Smooth muscle cell (in vitro differentiated cells): Measurements from ENCODE around the gene SLC19A1. TPM values are rescaled to one million over a fixed set of nuclear protein-coding genes. Genes with fewer than 3 reads are reported as not detected.

Source experiments
- DNase-seq: peaks from one replicate; lab custom pipeline; 2025; ENCODE audit not compliant: unreplicated experiment; lab: John Stamatoyannopoulos, UW
- H2AFZ ChIP-seq: fragments of 200-600 bp; sonication (generic); 2 replicates; pipeline ENCODE4 v1.6.0; 2016; ENCODE audit warnings: antibody characterized with exemption, low read depth, mild to moderate bottlenecking
- H3F3A ChIP-seq: fragments of 200-600 bp; sonication (generic); 2 replicates; pipeline ENCODE4 v1.6.0; 2017; ENCODE audit warnings: antibody characterized with exemption, low read depth
- H3K27ac ChIP-seq: fragments of 200-600 bp; sonication (generic); 2 replicates; pipeline ENCODE4 v1.5.1; 2016; ENCODE audit warnings: low read depth, mild to moderate bottlenecking
- H3K27me3 ChIP-seq: fragments of 200-600 bp; sonication (generic); 2 replicates; pipeline ENCODE4 v1.6.1; 2016; ENCODE audit warnings: low read depth, mild to moderate bottlenecking
- H3K36me3 ChIP-seq: fragments of 200-600 bp; sonication (generic); 2 replicates; pipeline ENCODE4 v1.5.1; 2016; ENCODE audit warnings: low read depth
- H3K4me1 ChIP-seq: fragments of 200-600 bp; sonication (generic); 2 replicates; pipeline ENCODE4 v1.5.1; 2016; ENCODE audit warnings: low read depth
- H3K4me2 ChIP-seq: fragments of 200-600 bp; sonication (generic); 2 replicates; pipeline ENCODE4 v1.6.0; 2016; ENCODE audit warnings: mild to moderate bottlenecking
- H3K4me3 ChIP-seq: fragments of 200-600 bp; sonication (generic); 2 replicates; pipeline ENCODE4 v1.5.1; 2016; ENCODE audit warnings: mild to moderate bottlenecking
- H3K79me2 ChIP-seq: fragments of 200-600 bp; sonication (generic); 2 replicates; pipeline ENCODE4 v1.6.0; 2016; ENCODE audit warnings: low read depth, mild to moderate bottlenecking
- H3K9ac ChIP-seq: fragments of 200-600 bp; sonication (generic); 2 replicates; pipeline ENCODE4 v1.6.0; 2016; ENCODE audit warnings: low read depth
- H3K9me3 ChIP-seq: fragments of 200-600 bp; sonication (generic); replicated peaks from 2 replicates; pipeline ENCODE4 v1.5.1; 2016; ENCODE audit warnings: low read depth
- H4K20me1 ChIP-seq: fragments of 200-600 bp; sonication (generic); 2 replicates; pipeline ENCODE4 v1.6.0; 2016; ENCODE audit warnings: low read depth
- WGBS: methylation state at CpG from one replicate; pipeline ENCODE4 v1.1.7; 2016; ENCODE audit warnings: low lambda C conversion rate; 5-methylcytosine and 5-hydroxymethylcytosine counted together
- polyA plus RNA-seq: library from polyadenylated mRNA; unstranded; fragments of >200 nt; fragmentation: Nextera tagmentation; extraction: Ambion mirVana; gene quantifications from 2 replicates; pipeline ENCODE4 v1.2.1, GENCODE V29; 2016
- total RNA-seq: library from RNA; depleted of rRNA; stranded (reverse); fragments of >200 nt; gene quantifications from 2 replicates; pipeline ENCODE4 v1.2.3, GENCODE V29; 2014
- TF ChIP-seq, protein P1 (sequence below): fragments of 200-600 bp; sonication (generic); IDR thresholded peaks from 2 replicates; pipeline ENCODE4 v1.5.1; 2017; ENCODE audit warnings: borderline replicate concordance, mild to moderate bottlenecking, antibody characterized with exemption; ENCODE audit not compliant: insufficient read depth, poor library complexity, severe bottlenecking

Gene SLC19A1
- total and polyA plus RNA-seq, 2 experiments from 2014 or later: 2.3 to 33.2 TPM

DNA sequence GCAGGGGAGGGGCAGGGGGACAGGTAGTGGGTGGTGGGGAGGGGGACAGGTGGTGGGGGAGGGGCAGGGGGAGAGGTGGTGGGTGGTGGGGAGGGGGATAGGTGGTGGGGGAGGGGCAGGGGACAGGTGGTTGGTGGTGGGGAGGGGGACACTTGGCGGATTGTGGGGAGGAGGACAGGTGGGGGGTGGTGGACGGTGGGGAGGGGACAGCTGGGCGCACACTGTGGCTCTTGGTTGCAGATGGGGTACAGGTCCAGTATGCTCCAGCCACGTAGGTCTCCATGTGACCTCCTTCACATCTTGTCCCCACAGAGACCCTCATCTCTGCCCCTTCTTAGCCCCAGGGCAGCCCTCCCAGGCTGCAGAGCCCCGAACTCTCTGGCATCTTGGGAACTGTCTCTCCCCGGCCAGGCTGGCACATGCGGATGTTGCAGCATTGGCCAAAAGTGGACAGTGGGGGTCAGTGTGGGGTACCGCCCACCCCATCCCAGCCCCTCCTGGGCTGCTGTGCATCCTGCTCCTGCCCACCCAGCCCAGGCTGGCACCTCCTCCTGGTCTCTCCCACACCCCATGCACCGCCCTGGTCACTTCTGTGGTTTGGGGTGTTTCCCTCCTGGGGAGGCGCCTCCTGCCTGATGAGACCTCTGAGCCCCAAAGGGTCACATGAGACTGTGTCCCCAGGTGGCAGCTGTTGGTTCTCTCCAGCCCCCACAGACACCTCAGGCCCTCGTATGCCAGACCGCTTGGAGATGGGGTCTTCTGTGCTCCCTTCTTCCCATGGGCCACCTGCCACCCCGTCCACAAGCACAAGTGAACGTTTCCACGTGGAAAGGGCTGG is 7.6 kb upstream of the SLC19A1 start:
- no peak for DNase-seq
- Histone ChIP-seq H2AFZ (no peak overlapping the region), H4K20me1 (no peaks in the 10 kb centered on the region), H3F3A (no peaks in the 10 kb centered on the region), H3K9me3 (no peaks in the 10 kb centered on the region), H3K9ac (no peak overlapping the region), H3K27ac (no peak overlapping the region), H3K79me2 (no peaks in the 10 kb centered on the region), H3K4me3 (no peak overlapping the region), H3K27me3 (no peaks in the 10 kb centered on the region), H3K4me1 (peaks cover 3% of the 10 kb centered on the region), H3K36me3 (no peaks in the 10 kb centered on the region), H3K4me2 (no peak overlapping the region)
- TF ChIP-seq, protein P1, sequence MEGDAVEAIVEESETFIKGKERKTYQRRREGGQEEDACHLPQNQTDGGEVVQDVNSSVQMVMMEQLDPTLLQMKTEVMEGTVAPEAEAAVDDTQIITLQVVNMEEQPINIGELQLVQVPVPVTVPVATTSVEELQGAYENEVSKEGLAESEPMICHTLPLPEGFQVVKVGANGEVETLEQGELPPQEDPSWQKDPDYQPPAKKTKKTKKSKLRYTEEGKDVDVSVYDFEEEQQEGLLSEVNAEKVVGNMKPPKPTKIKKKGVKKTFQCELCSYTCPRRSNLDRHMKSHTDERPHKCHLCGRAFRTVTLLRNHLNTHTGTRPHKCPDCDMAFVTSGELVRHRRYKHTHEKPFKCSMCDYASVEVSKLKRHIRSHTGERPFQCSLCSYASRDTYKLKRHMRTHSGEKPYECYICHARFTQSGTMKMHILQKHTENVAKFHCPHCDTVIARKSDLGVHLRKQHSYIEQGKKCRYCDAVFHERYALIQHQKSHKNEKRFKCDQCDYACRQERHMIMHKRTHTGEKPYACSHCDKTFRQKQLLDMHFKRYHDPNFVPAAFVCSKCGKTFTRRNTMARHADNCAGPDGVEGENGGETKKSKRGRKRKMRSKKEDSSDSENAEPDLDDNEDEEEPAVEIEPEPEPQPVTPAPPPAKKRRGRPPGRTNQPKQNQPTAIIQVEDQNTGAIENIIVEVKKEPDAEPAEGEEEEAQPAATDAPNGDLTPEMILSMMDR: no peak
- 91% methylated on average over 10 of the region's 15 CpGs for WGBS

DNA sequence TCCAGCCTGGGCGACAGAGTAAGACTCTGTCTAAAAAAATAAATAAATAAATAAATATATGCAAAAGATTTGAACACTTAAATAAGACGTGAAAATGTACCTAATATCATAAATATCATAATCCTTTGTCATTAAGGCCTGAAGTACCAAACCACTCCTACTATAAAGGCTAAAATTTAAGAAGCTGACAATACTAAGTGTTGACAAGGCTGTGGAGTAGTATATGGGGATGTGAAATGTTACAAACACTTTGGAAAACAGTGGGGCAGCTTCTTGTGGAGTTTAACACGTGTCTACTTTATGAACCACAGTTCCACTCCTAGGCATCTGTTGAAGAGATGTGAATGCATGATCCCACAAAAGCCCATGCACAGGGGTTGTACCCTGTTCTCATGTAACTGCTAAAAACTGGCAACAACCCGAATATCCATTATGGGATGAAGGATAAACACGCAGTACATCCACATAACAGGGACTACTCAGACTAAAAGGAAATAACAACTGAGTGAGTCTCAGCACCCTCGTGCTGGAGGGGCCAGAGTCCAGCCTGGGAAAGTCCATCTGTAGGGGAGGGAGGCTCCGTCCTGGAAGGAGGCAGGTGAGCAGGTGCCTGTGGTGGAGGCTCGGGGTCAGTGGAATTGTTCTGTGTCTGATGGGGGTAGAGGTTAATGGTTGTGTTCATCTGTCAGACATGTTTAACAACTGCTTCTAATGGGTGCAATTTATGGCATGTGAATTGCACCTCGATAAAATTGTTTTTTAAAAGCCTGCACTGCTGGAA is 6.7 kb upstream of the SLC19A1 start:
- Histone ChIP-seq H3K9ac (no peak overlapping the region), H3K4me1 (peaks cover 3% of the 10 kb centered on the region), H3K27me3 (no peaks in the 10 kb centered on the region), H3K4me3 (no peak overlapping the region), H3K36me3 (no peaks in the 10 kb centered on the region), H4K20me1 (no peaks in the 10 kb centered on the region), H3K4me2 (no peak overlapping the region), H3K27ac (no peak overlapping the region), H3K9me3 (no peaks in the 10 kb centered on the region), H3K79me2 (no peaks in the 10 kb centered on the region), H3F3A (no peaks in the 10 kb centered on the region), H2AFZ (no peak overlapping the region)
- TF ChIP-seq, protein P1: no peak
- no peak for DNase-seq
- 89% methylated on average over 9 of the region's 9 CpGs for WGBS

DNA sequence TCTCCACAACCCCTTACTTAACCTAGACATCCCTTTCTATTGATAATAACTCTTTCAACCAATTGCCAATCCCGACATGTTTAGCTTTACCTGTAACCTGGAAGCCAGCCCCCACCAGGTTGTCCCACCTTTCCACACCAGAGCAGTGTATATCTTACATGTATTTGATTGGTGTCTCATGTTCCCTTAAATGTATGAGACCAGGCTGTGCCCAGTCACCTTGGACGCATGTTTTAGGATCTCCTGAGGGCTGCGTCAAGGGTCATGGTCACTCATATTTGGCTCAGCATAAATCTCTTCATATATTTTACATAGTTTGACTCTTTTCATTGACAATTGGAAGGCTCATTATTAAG is 5.3 kb upstream of the SLC19A1 start:
- Histone ChIP-seq H3K9ac (no peak overlapping the region), H3K36me3 (no peaks in the 10 kb centered on the region), H3K4me2 (no peak overlapping the region), H3K27ac (no peak overlapping the region), H4K20me1 (no peaks in the 10 kb centered on the region), H3K9me3 (no peaks in the 10 kb centered on the region), H3K4me1 (peaks cover 3% of the 10 kb centered on the region), H3F3A (no peaks in the 10 kb centered on the region), H3K4me3 (no peak overlapping the region), H3K79me2 (no peaks in the 10 kb centered on the region), H2AFZ (no peak overlapping the region), H3K27me3 (no peaks in the 10 kb centered on the region)
- 91% methylated on average over 3 of the region's 3 CpGs for WGBS
- TF ChIP-seq, protein P1: no peak
- no peak for DNase-seq
